IPS-18c (cell line): ENCODE results near the gene TBCCD1.
"Not testable (repeated sequence)": the region's sequence is repeated elsewhere in the genome, so short reads cannot be mapped to it uniquely, and the experiment has no call there.

ENCODE experiments used
- H3K4me3 ChIP-seq: 2 replicates; pipeline ENCODE4 v1.7.0; 2013; ENCODE audit warnings: low read depth, mild to moderate bottlenecking, low read length, moderate library complexity; ENCODE audit not compliant: insufficient read depth
- H3K9me3 ChIP-seq: one replicate; pipeline ENCODE4 v1.6.1; 2013; ENCODE audit warnings: mild to moderate bottlenecking, low read length, moderate library complexity; ENCODE audit not compliant: control insufficient read depth, insufficient read depth

Gene TBCCD1

GRCh38 chr3:186571644-186572013 is 4.5 kb upstream of the TBCCD1 start:
- H3K4me3 ChIP-seq = peak overlapping the region; percentile 85; the same call in 1 of the 2 replicates
- no peaks in the 10 kb centered on the region for H3K9me3 ChIP-seq

- Histone ChIP-seq H3K4me3 (peak overlapping the region; percentile 85), H3K9me3 (no peaks in the 10 kb centered on the region)
Observed at GRCh38 chr3:186570941-186571643, 4.0 kb upstream of the TBCCD1 start.

- peak within 1 kb of the TSS; percentile 85 for H3K4me3 ChIP-seq
- H3K9me3 ChIP-seq = no peaks in the 10 kb centered on the region
Observed at GRCh38 chr3:186570096-186570940, 3.2 kb upstream of the TBCCD1 start, which contains the start of gene DNAJB11. Gene DNAJB11, plus strand, starts transcription at chr3:186570720. Its CDS starts 178 bp downstream, at chr3:186570898.

DNA sequence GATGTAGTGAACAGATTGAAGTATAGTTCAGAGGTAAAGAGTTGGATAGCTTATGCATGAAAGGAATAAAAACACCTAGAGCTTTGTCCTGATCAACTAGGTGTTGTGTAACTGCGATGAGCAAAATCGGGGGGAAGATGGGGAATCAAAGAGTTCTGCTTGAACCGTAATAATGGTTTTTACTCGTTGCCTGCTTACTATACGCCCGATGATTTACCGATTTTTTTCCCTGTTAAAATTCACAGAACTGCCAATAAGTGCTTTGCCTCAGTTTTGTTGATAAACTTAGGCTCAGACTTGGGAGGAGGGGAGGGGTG is 2.6 kb upstream of the TBCCD1 start:
- peak overlapping the region; percentile 65 for H3K4me3 ChIP-seq
- H3K9me3 ChIP-seq = no peaks in the 10 kb centered on the region

- peak overlapping the region; percentile 65 for H3K4me3 ChIP-seq
- not testable (repeated sequence) for H3K9me3 ChIP-seq
Observed at GRCh38 chr3:186569361-186569760, 2.2 kb upstream of the TBCCD1 start.

- Histone ChIP-seq H3K9me3 (no peaks in the 10 kb centered on the region), H3K4me3 (peak overlapping the region; percentile 91)
Observed at GRCh38 chr3:186566772-186567071, 417 bp downstream of the TBCCD1 start.

GRCh38 chr3:186564586-186564985 is 2.6 kb downstream of the TBCCD1 start:
- H3K4me3 ChIP-seq = no peak overlapping the region
- no peaks in the 10 kb centered on the region for H3K9me3 ChIP-seq

DNA sequence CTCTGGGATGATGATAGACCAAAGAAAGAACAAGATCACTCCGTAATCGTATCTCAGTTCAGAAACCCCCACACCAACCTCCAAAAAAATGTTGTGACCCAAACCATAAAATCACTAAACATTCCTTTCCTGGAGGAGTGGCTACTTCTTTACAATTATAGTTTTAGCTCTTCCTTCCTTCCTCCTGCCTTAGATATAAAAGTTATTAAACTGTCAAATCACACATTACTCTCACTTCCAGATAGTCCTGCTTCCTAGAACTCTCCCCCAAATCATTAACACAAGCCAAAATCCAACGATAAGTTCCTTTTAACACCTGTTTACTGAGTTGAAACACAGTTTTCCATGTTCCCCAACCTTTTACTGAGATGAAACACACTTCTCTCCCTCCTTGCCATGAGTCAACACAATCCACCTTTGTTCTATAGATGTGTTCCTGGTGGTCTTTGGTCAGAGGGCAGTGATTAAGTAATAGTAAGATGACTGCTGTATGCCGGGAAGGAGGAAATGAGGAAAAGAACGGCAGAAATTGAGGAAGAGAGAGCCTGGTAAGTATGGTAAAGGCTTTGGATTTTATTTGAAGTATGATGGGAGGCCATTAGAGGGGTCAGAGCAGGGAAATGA is 14.6 kb downstream of the TBCCD1 start:
- H3K9me3 ChIP-seq = no peaks in the 10 kb centered on the region
- H3K4me3 ChIP-seq = no peak overlapping the region

DNA sequence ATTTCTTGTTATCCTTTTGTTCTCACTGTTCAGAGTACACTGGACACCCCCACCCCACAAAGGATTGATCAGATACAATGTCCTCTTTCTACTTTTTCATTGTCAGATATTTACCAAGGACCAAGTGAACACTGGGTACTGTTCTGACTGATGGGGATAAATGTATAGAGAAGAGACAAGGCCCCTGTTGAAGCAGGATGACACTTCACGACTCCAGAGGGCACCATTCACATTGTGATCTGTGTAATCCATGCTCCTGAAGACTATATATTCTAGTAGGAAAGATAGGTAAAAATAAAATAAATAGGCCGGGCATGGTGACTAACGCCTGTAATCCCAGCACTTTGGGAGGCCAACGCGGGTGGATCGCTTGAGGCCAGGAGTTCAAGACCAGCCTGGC is 15.8 kb downstream of the TBCCD1 start:
- Histone ChIP-seq H3K9me3 (no peaks in the 10 kb centered on the region), H3K4me3 (no peak overlapping the region)

GRCh38 chr3:186549497-186549896 is 17.6 kb downstream of the TBCCD1 start:
- H3K9me3 ChIP-seq = no peaks in the 10 kb centered on the region
- no peak overlapping the region for H3K4me3 ChIP-seq

DNA sequence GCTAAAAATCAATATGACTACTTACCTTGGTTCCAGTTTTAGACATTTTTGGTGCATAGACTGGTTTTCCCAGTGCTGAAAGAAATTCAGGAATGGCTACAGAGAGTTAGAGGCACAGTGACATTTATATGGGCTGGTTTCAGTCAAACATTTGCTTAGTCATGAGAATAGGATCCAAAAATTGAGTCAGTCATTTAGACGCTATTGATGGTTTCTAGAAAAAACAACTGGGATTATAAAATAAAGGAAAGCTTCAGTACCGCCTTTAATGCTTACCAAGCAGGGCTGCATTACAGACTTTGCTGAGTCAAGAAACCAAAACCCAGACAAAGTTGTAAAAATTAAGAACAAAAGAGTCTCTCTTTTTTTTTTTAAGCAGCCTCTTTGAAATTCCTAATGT is 22.9 kb downstream of the TBCCD1 start, which contains the start of gene CRYGS:
Gene CRYGS, minus strand, starts transcription at position 100 of the 400 bp plus-strand sequence. Its CDS starts 54 bp downstream, at position 46.
- Histone ChIP-seq H3K4me3 (no peak within 1 kb of the TSS), H3K9me3 (no peaks in the 10 kb centered on the region)

DNA sequence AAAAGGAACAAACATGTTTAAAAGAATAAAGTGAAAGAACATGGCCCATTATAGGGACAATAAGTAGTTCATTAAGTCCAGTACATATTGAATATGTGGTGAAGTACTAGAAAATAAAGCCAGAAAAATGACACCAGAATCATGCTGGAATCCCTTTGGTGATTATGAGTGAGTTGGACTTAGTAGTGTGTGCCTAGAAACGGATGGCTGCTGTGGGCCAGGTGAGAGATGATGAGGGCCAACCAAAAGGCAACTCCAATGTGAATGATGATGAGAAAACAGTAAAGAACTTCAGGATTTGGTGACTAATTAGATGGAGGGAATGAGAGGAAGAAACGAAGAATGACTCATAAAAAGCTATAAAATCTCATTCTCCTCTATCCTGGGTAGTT is 26.3 kb downstream of the TBCCD1 start:
- Histone ChIP-seq H3K9me3 (no peaks in the 10 kb centered on the region), H3K4me3 (no peak overlapping the region)

DNA sequence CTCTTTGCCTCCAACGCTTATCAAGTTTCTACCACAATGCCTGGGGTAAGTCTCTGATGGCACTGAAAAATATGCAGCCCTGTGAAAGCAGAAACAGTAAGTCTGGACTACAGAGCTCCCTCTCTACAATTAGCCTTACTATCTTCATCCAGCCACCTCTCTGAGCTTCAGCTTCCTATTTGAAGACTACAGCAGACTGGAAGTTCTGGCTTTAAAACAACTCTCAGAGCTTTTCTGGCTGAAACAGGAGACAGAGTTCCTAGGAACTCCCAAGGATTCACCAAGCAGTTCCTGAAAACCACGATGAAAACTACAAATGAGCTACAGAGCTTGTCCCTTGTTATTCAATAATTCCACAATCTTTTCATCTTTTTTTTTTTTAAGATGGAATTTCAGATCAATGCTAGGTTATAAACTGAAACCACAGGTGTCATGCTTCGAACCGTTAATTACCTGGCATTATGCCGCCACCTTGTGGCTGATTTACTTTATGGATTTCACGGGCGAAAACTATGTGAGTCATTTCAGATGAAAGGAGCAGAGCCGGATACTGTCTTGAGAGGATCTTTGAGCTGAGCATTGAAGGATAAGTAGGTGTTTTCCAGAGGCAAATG is 26.8 kb downstream of the TBCCD1 start:
- H3K4me3 ChIP-seq = no peak overlapping the region
- no peaks in the 10 kb centered on the region for H3K9me3 ChIP-seq

DNA sequence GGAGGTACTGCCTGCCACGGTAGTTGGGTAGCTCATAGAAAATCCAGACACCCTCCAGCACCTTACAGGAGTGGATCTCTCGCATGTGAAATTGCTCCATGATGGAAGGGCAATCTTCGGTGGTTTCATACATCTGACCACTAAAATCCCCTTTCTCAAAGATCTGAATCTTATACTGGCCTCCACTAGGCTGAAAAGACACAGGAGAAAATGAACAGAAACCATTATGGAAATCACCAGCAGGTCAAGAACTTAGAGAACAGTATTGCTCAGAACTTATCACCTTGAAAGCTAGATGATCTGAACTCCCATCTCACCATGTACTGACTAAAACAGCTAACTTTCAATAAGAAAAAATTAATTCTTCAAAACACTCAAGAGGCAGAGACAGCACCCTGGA is 28.4 kb downstream of the TBCCD1 start:
- no peaks in the 10 kb centered on the region for H3K9me3 ChIP-seq
- H3K4me3 ChIP-seq = no peak overlapping the region

GRCh38 chr3:186536883-186537844 is 30.0 kb downstream of the TBCCD1 start:
- H3K4me3 ChIP-seq = no peak overlapping the region

DNA sequence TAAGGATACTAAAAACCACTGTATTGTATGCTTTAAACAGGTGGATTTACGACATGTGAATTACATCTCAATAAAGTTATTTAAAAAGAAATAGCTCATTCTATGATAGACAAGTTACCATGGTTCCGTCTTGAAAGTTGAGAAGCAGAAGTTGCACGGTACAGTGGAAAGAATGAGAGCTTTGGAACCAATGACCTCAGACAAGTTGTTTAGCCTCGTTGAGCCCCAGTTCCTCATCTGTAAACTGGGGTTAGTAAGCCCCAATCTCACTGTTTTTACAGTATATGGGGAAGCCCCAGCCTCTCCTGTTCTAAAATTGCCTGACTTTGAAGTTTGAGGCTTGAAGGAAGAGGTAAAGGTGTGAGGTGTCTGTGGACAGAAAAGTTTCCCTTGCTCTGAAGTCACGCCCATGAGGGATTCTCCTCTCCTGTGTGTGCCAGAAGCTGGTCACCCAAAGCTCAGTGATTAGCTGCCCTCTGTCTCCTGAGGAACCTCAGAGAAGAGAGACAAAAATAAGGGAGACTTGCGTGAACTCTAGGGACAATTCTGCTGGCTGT is 32.9 kb downstream of the TBCCD1 start:
- H3K9me3 ChIP-seq = no peaks in the 10 kb centered on the region
- H3K4me3 ChIP-seq = no peak overlapping the region

More at GRCh38 chr3:186536883-186537844, 30.0 kb downstream of the TBCCD1 start:
- H3K9me3 ChIP-seq = no peaks in the 10 kb centered on the region
